Mesenchymal stem cell (in vitro differentiated cells and primary cell): ENCODE data around the gene PCNX2.

Experiments used
- DNase-seq: peaks from one replicate; pipeline ENCODE4 v3.0.0-alpha.2; 2013
- H2AFZ ChIP-seq: one replicate; pipeline ENCODE4 v1.6.1; 2013; ENCODE audit warnings: low read depth, mild to moderate bottlenecking, control low read depth, inconsistent platforms, low read length, moderate library complexity
- H2AK5ac ChIP-seq: 2 replicates; pipeline ENCODE4 v1.6.1; 2013; ENCODE audit warnings: low read length, moderate library complexity, mild to moderate bottlenecking, inconsistent platforms; ENCODE audit not compliant: severe bottlenecking
- H2BK120ac ChIP-seq: one replicate; pipeline ENCODE4 v1.6.1; 2013; ENCODE audit warnings: low read depth, mild to moderate bottlenecking, inconsistent platforms, low read length, moderate library complexity
- H2BK12ac ChIP-seq, 2 experiments: one replicate each; pipeline ENCODE4 v1.6.1; 2013; ENCODE audit warnings: inconsistent platforms in 2 of 2, low read length in 2 of 2, mild to moderate bottlenecking in 2 of 2, moderate library complexity in 2 of 2, control low read depth in 1 of 2
- H2BK15ac ChIP-seq: one replicate; pipeline ENCODE4 v1.6.1; 2013; ENCODE audit warnings: mild to moderate bottlenecking, low read depth, inconsistent platforms; ENCODE audit not compliant: poor library complexity, severe bottlenecking
- H2BK5ac ChIP-seq: 2 replicates; pipeline ENCODE4 v1.6.1; 2013; ENCODE audit warnings: low read depth, mild to moderate bottlenecking, low read length, control low read depth, inconsistent platforms; ENCODE audit not compliant: poor library complexity, severe bottlenecking
- H3K14ac ChIP-seq, 2 experiments: one replicate each; pipeline ENCODE4 v1.6.1; 2013; ENCODE audit warnings: inconsistent platforms in 2 of 2, low read length in 2 of 2, control low read depth in 1 of 2, mild to moderate bottlenecking in 1 of 2, moderate library complexity in 1 of 2
- H3K18ac ChIP-seq, 2 experiments: one replicate each; pipeline ENCODE4 v1.6.1; 2013; ENCODE audit warnings: inconsistent platforms in 2 of 2, low read length in 2 of 2, control low read depth in 1 of 2, low read depth in 1 of 2, mild to moderate bottlenecking in 1 of 2
- H3K23ac ChIP-seq, 2 experiments: one replicate each; pipeline ENCODE4 v1.6.1; 2013; ENCODE audit warnings: inconsistent platforms in 2 of 2, low read length in 2 of 2, mild to moderate bottlenecking in 2 of 2, moderate library complexity in 2 of 2, control low read depth in 1 of 2
- H3K27ac ChIP-seq: 2 replicates; pipeline ENCODE4 v1.5.1; 2013; ENCODE audit warnings: mild to moderate bottlenecking, moderate library complexity, low read length, control low read depth, inconsistent platforms; ENCODE audit not compliant: poor library complexity, severe bottlenecking
- H3K27me3 ChIP-seq, 2 experiments: 2 replicates each; pipeline versions ENCODE4 v1.6.1 to v1.7.0; 2013; ENCODE audit warnings: low read length in 2 of 2, mild to moderate bottlenecking in 2 of 2, moderate library complexity in 2 of 2, control low read depth in 1 of 2, inconsistent platforms in 1 of 2; ENCODE audit not compliant: control insufficient read depth in 1 of 2, insufficient read depth in 1 of 2
- H3K36me3 ChIP-seq, 2 experiments: 2 replicates each; pipeline versions ENCODE4 v1.6.1 to v1.7.0; 2013; ENCODE audit warnings: low read length in 2 of 2, control low read depth in 1 of 2, inconsistent platforms in 1 of 2, low read depth in 1 of 2, mild to moderate bottlenecking in 1 of 2; ENCODE audit not compliant: insufficient read depth in 2 of 2, control insufficient read depth in 1 of 2
- H3K4ac ChIP-seq, 2 experiments: one replicate each; pipeline ENCODE4 v1.6.1; 2013; ENCODE audit warnings: inconsistent platforms in 2 of 2, low read length in 2 of 2, mild to moderate bottlenecking in 2 of 2, moderate library complexity in 2 of 2, control low read depth in 1 of 2, low read depth in 1 of 2
- H3K4me1 ChIP-seq: 2 replicates; pipeline ENCODE4 v1.6.1; 2013; ENCODE audit warnings: low read depth, low read length, control low read depth; ENCODE audit not compliant: control insufficient read depth, insufficient read depth
- H3K4me2 ChIP-seq: 2 replicates; pipeline ENCODE4 v1.6.1; 2013; ENCODE audit warnings: low read length, mild to moderate bottlenecking, inconsistent platforms; ENCODE audit not compliant: poor library complexity, severe bottlenecking
- H3K4me3 ChIP-seq, 2 experiments: 2 replicates each; pipeline versions ENCODE4 v1.5.1 to v1.7.0; 2013; ENCODE audit warnings: low read length in 2 of 2, mild to moderate bottlenecking in 2 of 2, control low read depth in 1 of 2, low read depth in 1 of 2; ENCODE audit not compliant: insufficient read depth in 1 of 2
- H3K79me1 ChIP-seq: replicated peaks from 2 replicates; pipeline ENCODE4 v1.6.1; 2013; ENCODE audit warnings: mild to moderate bottlenecking, control low read depth, low read length, inconsistent platforms; ENCODE audit not compliant: poor library complexity, severe bottlenecking
- H3K9ac ChIP-seq: 2 replicates; pipeline ENCODE4 v1.7.0; 2013; ENCODE audit warnings: mild to moderate bottlenecking, low read length, moderate library complexity
- H3K9me3 ChIP-seq: 2 replicates; pipeline ENCODE4 v1.7.0; 2013; ENCODE audit warnings: mild to moderate bottlenecking, low read length; ENCODE audit not compliant: control insufficient read depth
- H4K8ac ChIP-seq: one replicate; pipeline ENCODE4 v1.6.1; 2013; ENCODE audit warnings: inconsistent platforms, mild to moderate bottlenecking, low read length, moderate library complexity
- H4K91ac ChIP-seq: one replicate; pipeline ENCODE4 v1.6.1; 2013; ENCODE audit warnings: mild to moderate bottlenecking, low read length, inconsistent platforms
- WGBS: methylation state at CpG from one replicate; pipeline ENCODE4 v1.1.7; 2013; ENCODE audit warnings: mixed read lengths; 5-methylcytosine and 5-hydroxymethylcytosine counted together

PCNX2 gene

DNA sequence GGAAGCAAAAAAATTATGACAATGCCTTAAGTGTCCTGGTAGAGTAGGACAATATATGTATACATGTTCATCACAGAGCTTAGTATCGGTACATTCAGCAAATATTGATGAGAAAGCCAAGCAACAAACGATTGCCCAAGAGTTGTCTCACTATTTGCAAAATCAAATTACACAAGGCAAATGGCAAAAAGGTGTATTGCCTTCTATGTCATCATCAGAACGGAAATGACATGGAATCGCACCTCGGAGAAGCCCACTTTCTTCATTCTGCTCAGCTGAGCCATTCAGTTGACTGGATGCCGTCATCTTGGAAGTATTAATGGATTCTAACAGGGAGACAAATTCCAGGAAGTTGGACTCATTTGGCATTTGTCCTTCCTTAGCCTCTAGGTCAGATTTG is 37.7 kb downstream of the PCNX2 start:
- Histone ChIP-seq H3K9ac (no peak overlapping the region), H3K23ac (no peak overlapping the region), H3K4me1 (peaks cover 8% of the 10 kb centered on the region), H2BK120ac (no peak overlapping the region), H3K27me3 (no peaks in the 10 kb centered on the region), H2AK5ac (no peak overlapping the region), H3K18ac (no peak overlapping the region), H2BK12ac (no peak overlapping the region), H3K4ac (no peak overlapping the region), H2BK5ac (no peak overlapping the region), H2AFZ (no peak overlapping the region), H3K36me3 (peaks cover 14 to 79% of the 10 kb centered on the region in 2 experiments), H4K91ac (no peak overlapping the region), H3K4me3 (no peak overlapping the region), H3K27ac (no peak overlapping the region), H4K8ac (peak overlapping the region; percentile 21), H3K9me3 (no peaks in the 10 kb centered on the region), H3K4me2 (no peak overlapping the region), H3K14ac (no peak overlapping the region), H3K79me1 (peaks cover 18% of the 10 kb centered on the region), H2BK15ac (no peak overlapping the region)
- DNase-seq: no peak
- WGBS: 98% methylated on average over 6 of the region's 6 CpGs

DNA sequence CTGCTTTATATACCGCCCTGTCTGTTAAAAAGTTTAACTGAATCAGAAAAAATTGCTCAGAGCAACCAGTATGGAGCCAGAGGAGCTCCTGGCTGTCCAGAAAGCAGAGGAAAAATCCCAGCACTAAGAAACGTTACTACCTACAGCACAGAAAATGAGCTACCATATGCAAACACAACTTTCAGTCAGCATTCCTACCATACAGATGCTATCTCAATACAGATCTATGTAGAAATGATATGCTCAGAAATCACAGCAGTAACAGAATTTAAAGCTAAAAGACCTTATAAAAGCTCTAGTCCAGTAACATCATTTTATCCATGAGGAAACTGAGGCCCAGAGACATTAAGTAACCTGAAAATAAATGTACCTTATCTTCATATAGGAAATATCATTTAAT is 38.7 kb downstream of the PCNX2 start:
- H3K23ac ChIP-seq: no peak overlapping the region
- peaks cover 14 to 78% of the 10 kb centered on the region in 2 experiments for H3K36me3 ChIP-seq
- H3K18ac ChIP-seq: no peak overlapping the region
- H4K8ac ChIP-seq: no peak overlapping the region
- no peak overlapping the region for H3K14ac ChIP-seq
- H3K9ac ChIP-seq: no peak overlapping the region
- no peak overlapping the region for H4K91ac ChIP-seq
- no peak overlapping the region for H3K27ac ChIP-seq
- no peak overlapping the region for H2BK12ac ChIP-seq
- no peaks in the 10 kb centered on the region for H3K9me3 ChIP-seq
- peaks cover 17% of the 10 kb centered on the region for H3K79me1 ChIP-seq
- WGBS: 93% methylated on average over 2 of the region's 2 CpGs
- H2BK120ac ChIP-seq: no peak overlapping the region
- H2BK5ac ChIP-seq: no peak overlapping the region
- no peak overlapping the region for H3K4ac ChIP-seq
- no peak for DNase-seq
- H2AK5ac ChIP-seq: no peak overlapping the region
- H2BK15ac ChIP-seq: no peak overlapping the region
- no peak overlapping the region for H3K4me3 ChIP-seq
- H3K27me3 ChIP-seq: no peaks in the 10 kb centered on the region
- H3K4me2 ChIP-seq: no peak overlapping the region
- peaks cover 4% of the 10 kb centered on the region for H3K4me1 ChIP-seq
- no peak overlapping the region for H2AFZ ChIP-seq

DNA sequence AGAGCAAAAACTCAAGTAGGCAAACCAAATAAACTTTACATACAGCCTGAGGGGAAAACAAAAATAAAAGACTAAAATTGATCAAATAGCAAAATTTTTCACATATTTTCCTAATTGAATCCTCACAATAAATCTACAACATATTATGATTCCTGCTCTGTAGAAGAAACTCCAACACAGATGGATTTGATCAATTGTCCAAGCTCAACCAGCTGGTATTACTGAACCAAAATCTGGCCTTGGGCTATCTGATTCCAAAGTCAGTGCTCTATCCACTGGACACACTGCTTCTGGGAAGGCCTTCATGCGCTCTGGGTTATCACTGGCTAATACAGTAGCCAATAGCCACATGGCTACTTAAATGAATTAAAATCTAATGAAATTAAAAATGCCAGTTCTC is 39.3 kb downstream of the PCNX2 start:
- H3K9ac ChIP-seq: no peak overlapping the region
- peaks cover 17% of the 10 kb centered on the region for H3K79me1 ChIP-seq
- H3K4me3 ChIP-seq: no peak overlapping the region
- peaks cover 2% of the 10 kb centered on the region for H3K4me1 ChIP-seq
- no peak overlapping the region for H3K4ac ChIP-seq
- H3K27me3 ChIP-seq: no peaks in the 10 kb centered on the region
- H2BK120ac ChIP-seq: no peak overlapping the region
- H4K91ac ChIP-seq: no peak overlapping the region
- H3K18ac ChIP-seq: no peak overlapping the region
- H3K36me3 ChIP-seq: peaks cover 16 to 78% of the 10 kb centered on the region in 2 experiments
- no peak overlapping the region for H3K23ac ChIP-seq
- no peak overlapping the region for H2AFZ ChIP-seq
- no peak for DNase-seq
- H2AK5ac ChIP-seq: no peak overlapping the region
- no peak overlapping the region for H4K8ac ChIP-seq
- H2BK12ac ChIP-seq: no peak overlapping the region
- no peak overlapping the region for H3K4me2 ChIP-seq
- no CpG with 5 or more reads among the region's 1 CpG for WGBS
- H3K9me3 ChIP-seq: no peaks in the 10 kb centered on the region
- no peak overlapping the region for H2BK5ac ChIP-seq
- H3K27ac ChIP-seq: no peak overlapping the region
- no peak overlapping the region for H3K14ac ChIP-seq
- no peak overlapping the region for H2BK15ac ChIP-seq

DNA sequence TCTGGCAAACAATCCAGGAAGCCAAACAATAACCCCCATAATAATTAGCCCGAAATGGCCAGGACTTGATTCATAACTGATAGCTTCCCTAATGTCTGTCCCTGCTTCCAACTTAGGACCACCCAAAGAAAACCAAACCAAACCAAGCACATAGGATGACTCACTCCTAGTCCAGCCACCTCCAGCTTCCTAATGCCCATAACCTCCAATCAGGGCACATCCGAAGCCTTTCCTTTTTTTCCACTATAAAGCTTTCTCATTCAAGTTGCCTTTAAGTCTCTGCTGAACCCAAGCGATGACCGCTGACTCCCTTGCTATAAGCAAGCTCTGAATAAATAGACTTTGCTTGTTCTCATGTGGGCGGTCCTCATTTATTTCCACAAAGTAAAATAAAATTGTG is 40.4 kb downstream of the PCNX2 start:
- H3K14ac ChIP-seq: no peak overlapping the region
- no peak overlapping the region for H3K4ac ChIP-seq
- no peak for DNase-seq
- no peak overlapping the region for H2AK5ac ChIP-seq
- H3K79me1 ChIP-seq: peaks cover 17% of the 10 kb centered on the region
- H3K9me3 ChIP-seq: no peaks in the 10 kb centered on the region
- H3K18ac ChIP-seq: no peak overlapping the region
- H2BK5ac ChIP-seq: no peak overlapping the region
- H2BK15ac ChIP-seq: no peak overlapping the region
- no peak overlapping the region for H2BK12ac ChIP-seq
- H3K27ac ChIP-seq: no peak overlapping the region
- H3K4me2 ChIP-seq: no peak overlapping the region
- peaks cover 2% of the 10 kb centered on the region for H3K4me1 ChIP-seq
- no peak overlapping the region for H2BK120ac ChIP-seq
- no peak overlapping the region for H4K91ac ChIP-seq
- H3K27me3 ChIP-seq: no peaks in the 10 kb centered on the region
- no peak overlapping the region for H3K23ac ChIP-seq
- peaks cover 18 to 78% of the 10 kb centered on the region in 2 experiments for H3K36me3 ChIP-seq
- WGBS: 91% methylated on average over 4 of the region's 5 CpGs
- no peak overlapping the region for H3K9ac ChIP-seq
- H4K8ac ChIP-seq: no peak overlapping the region
- H3K4me3 ChIP-seq: no peak overlapping the region
- H2AFZ ChIP-seq: no peak overlapping the region
